Stomach (tissue), 9 donors: ENCODE measurements around the gene LGALS8. TPM values are rescaled to one million over a fixed set of nuclear protein-coding genes. Genes with fewer than 3 reads are reported as not detected.
"Not testable (repeated sequence)": the region's sequence is repeated elsewhere in the genome, so short reads cannot be mapped to it uniquely, and the experiment has no call there.

Source experiments
- DNase-seq, 2 donors: peaks; one replicate each; pipeline versions ENCODE4 v3.0.0 to v3.0.0-alpha.2; 2013 to 2019
- H3K27ac ChIP-seq, 5 donors: fragments of 200-600 bp in 4 of 5; sonication (generic) in 4 of 5; one replicate each; pipeline ENCODE4 v1.5.1; 2013 to 2019; ENCODE audit warnings: mild to moderate bottlenecking in 1 of 5, moderate library complexity in 1 of 5
- H3K27me3 ChIP-seq, 3 donors: fragments of 200-600 bp; sonication (generic); one replicate each; pipeline ENCODE4 v1.5.1; 2017 to 2019; ENCODE audit warnings: mixed run types in 1 of 3
- H3K36me3 ChIP-seq, 4 donors: fragments of 200-600 bp; sonication (generic); 1 replicate in 3 of 4; 2 replicates in 1 of 4; pipeline ENCODE4 v1.5.1; 2016 to 2019
- H3K4me1 ChIP-seq, 4 donors: fragments of 200-600 bp; sonication (generic); one replicate each; pipeline ENCODE4 v1.5.1; 2016 to 2019
- H3K4me3 ChIP-seq, 4 donors: fragments of 200-600 bp; sonication (generic) in 3 of 4; one replicate each; pipeline ENCODE4 v1.5.1; 2016 to 2019; ENCODE audit warnings: mild to moderate bottlenecking in 1 of 4
- H3K9me3 ChIP-seq, 4 donors: fragments of 200-600 bp; sonication (generic); one replicate each; pipeline ENCODE4 v1.5.1; 2016 to 2019
- CTCF ChIP-seq, 7 experiments: fragments of 450-650 bp in 4 of 7; fragments of 200-600 bp in 3 of 7; sonication (generic) in 3 of 7; IDR thresholded peaks; one replicate each; pipeline ENCODE4 v1.5.1; 2016 to 2019; ENCODE audit warnings: antibody characterized with exemption in 7 of 7, control low read depth in 2 of 7, mild to moderate bottlenecking in 1 of 7
- EP300 ChIP-seq: sonication (generic); formaldehyde crosslinking; IDR thresholded peaks from one replicate; pipeline ENCODE4 v1.6.1; 2017; ENCODE audit warnings: antibody characterized with exemption
- POLR2A ChIP-seq, 4 donors: fragments of 450-650 bp; IDR thresholded peaks; one replicate each; pipeline ENCODE4 v1.6.1; 2016; ENCODE audit warnings: antibody characterized with exemption in 4 of 4, control low read depth in 2 of 4, mild to moderate bottlenecking in 1 of 4, moderate library complexity in 1 of 4
- POLR2AphosphoS5 ChIP-seq, 3 donors: sonication (generic); formaldehyde crosslinking; IDR thresholded peaks; one replicate each; pipeline ENCODE4 v1.6.1; 2016; ENCODE audit warnings: antibody characterized with exemption in 3 of 3
- WGBS, 5 donors: extraction: QIAGEN DNeasy Blood & Tissue Kit in 3 of 5; methylation state at CpG; one replicate each; pipeline versions ENCODE4 v1.1.5 to v1.1.7; 2013 to 2018; 5-methylcytosine and 5-hydroxymethylcytosine counted together
- intact Hi-C: fragments of 100-400 bp; cut with DNase I; formaldehyde crosslinking; loops from one replicate; pipeline ENCODE4 v1.15.1; 2023; ENCODE audit warnings: low total_unique reads
- polyA plus RNA-seq, 3 donors: library from polyadenylated mRNA; stranded (reverse); fragments of 200-250 nt; gene quantifications; one replicate each; pipeline ENCODE4 v1.2.3, GENCODE V29; 2013
- total RNA-seq, 5 donors: library from RNA; depleted of rRNA; stranded (reverse); fragments of >200 nt; gene quantifications; one replicate each; pipeline versions ENCODE4 v1.1.0 to v1.2.3, GENCODE V29; 2014 to 2016
- donor health status: healthy with polysubstance abuse.
- donor health status: Bipolar disorder and iron deficiency.
- donor health status: healthy.

Gene LGALS8
- total and polyA plus RNA-seq, 8 donors, result 17.9 to 142 (median 55.7) TPM

GRCh38 chr1:236578661-236579060 lies 54.9 kb downstream of the LGALS8 start:
- Histone ChIP-seq H3K9me3 (no peaks in the 10 kb centered on the region), H3K4me1 (no peaks in the 10 kb centered on the region), H3K27me3 (no peaks in the 10 kb centered on the region), H3K27ac (no peak overlapping the region), H3K4me3 (no peak overlapping the region), H3K36me3 (peaks cover 39 to 100% (median 98%) of the 10 kb centered on the region in 4 donors)
- DNase-seq, result no peak
- intact Hi-C loops, result no loop called here
- 95 to 98% (median 98%) methylated on average over 3 of the region's 3 CpGs for WGBS, 5 donors
- TF ChIP-seq POLR2AphosphoS5 (IDR thresholded peaks at IDR 0.05), result no peak

- peaks cover 40 to 100% (median 98%) of the 10 kb centered on the region in 4 donors for H3K36me3 ChIP-seq
- intact Hi-C loops, H3K27me3 ChIP-seq, H3K4me3 ChIP-seq, H3K27ac ChIP-seq, DNase-seq, H3K9me3 ChIP-seq, H3K4me1 ChIP-seq: not testable (repeated sequence)
- 92 to 100% (median 96%) methylated on average over 3 of the region's 3 CpGs for WGBS, 5 donors
Observed at GRCh38 chr1:236580404-236580803, 56.6 kb downstream of the LGALS8 start.

- TF ChIP-seq POLR2A (IDR thresholded peaks at IDR 0.05) (no peak), CTCF (IDR thresholded peaks at IDR 0.05) (no peak)
- DNase-seq, result no peak
- 78 to 97% (median 90%) methylated on average over 2 of the region's 2 CpGs for WGBS, 5 donors
- Histone ChIP-seq H3K4me1 (no peaks in the 10 kb centered on the region), H3K27ac (no peak overlapping the region), H3K27me3 (no peaks in the 10 kb centered on the region), H3K9me3 (no peaks in the 10 kb centered on the region), H3K36me3 (peaks cover 42 to 100% (median 98%) of the 10 kb centered on the region in 4 donors), H3K4me3 (no peak overlapping the region)
- intact Hi-C loops, result no loop called here
Observed at GRCh38 chr1:236581528-236581927, 57.7 kb downstream of the LGALS8 start.

GRCh38 chr1:236589531-236589930 lies 65.7 kb downstream of the LGALS8 start:
- no peak for DNase-seq
- TF ChIP-seq POLR2AphosphoS5 (IDR thresholded peaks at IDR 0.05) (no peak), EP300 (no peak), CTCF (IDR thresholded peaks at IDR 0.05) (no peak), POLR2A (IDR thresholded peaks at IDR 0.05) (no peak)
- peaks cover 36 to 100% (median 92%) of the 10 kb centered on the region in 4 donors for H3K36me3 ChIP-seq
- no peak overlapping the region for H3K27ac ChIP-seq
- 87 to 92% (median 90%) methylated on average over 4 of the region's 4 CpGs for whole genome bisulfite sequencing, 5 donors
- H3K4me1 ChIP-seq, result no peaks in the 10 kb centered on the region
- no peaks in the 10 kb centered on the region for H3K27me3 ChIP-seq
- no peaks in the 10 kb centered on the region for H3K9me3 ChIP-seq
- intact Hi-C loops, result no loop called here
- H3K4me3 ChIP-seq, result no peak overlapping the region

GRCh38 chr1:236590553-236591150 lies 66.9 kb downstream of the LGALS8 start:
- TF ChIP-seq EP300 (no peak), POLR2AphosphoS5 (IDR thresholded peaks at IDR 0.05) (no peak), CTCF (IDR thresholded peaks at IDR 0.05) (no peak), POLR2A (IDR thresholded peaks at IDR 0.05) (no peak)
- H3K27ac ChIP-seq, result no peak overlapping the region
- intact Hi-C loops, result no loop called here
- no peaks in the 10 kb centered on the region for H3K4me1 ChIP-seq
- H3K27me3 ChIP-seq, result no peaks in the 10 kb centered on the region
- peaks cover 29 to 100% (median 92%) of the 10 kb centered on the region in 4 donors for H3K36me3 ChIP-seq
- 86 to 93% (median 91%) methylated on average over 2 of the region's 2 CpGs for WGBS, 5 donors
- H3K9me3 ChIP-seq, result no peaks in the 10 kb centered on the region
- H3K4me3 ChIP-seq, result no peak overlapping the region
- DNase-seq, result no peak
